AG10803 (cell line): ENCODE measurements around the gene SLC16A11.

Experiments used
- DNase-seq: peaks from one replicate; pipeline ENCODE4 v3.0.0; 2010; ENCODE audit warnings: low read depth
- H3K4me3 ChIP-seq: 2 replicates; pipeline ENCODE4 v1.5.1; 2011; ENCODE audit warnings: mild to moderate bottlenecking, low read length, control low read depth
- CTCF ChIP-seq: conservative IDR thresholded peaks from 2 replicates; pipeline ENCODE4 v1.5.1; 2011; ENCODE audit warnings: mild to moderate bottlenecking, low read length, control low read depth, inconsistent platforms

The SLC16A11 gene

GRCh38 chr17:7079581-7080455 is 35.9 kb upstream of the SLC16A11 start, which contains the start of gene CLEC10A:
CLEC10A (minus strand) TSS chr17:7080251; CDS start chr17:7078812, 1,439 bp downstream.
- no peak for TF ChIP-seq CTCF
- no peak for DNase-seq
- no peak within 1 kb of the TSS for H3K4me3 ChIP-seq

GRCh38 chr17:7078711-7079110 is 34.8 kb upstream of the SLC16A11 start:
- TF ChIP-seq CTCF: no peak
- no peak for DNase-seq
- H3K4me3 ChIP-seq: no peak overlapping the region

GRCh38 chr17:7077911-7078546 is 34.1 kb upstream of the SLC16A11 start:
- DNase-seq: no peak
- no peak overlapping the region for H3K4me3 ChIP-seq
- no peak for TF ChIP-seq CTCF

- TF ChIP-seq CTCF: no peak
- DNase-seq: no peak
- no peak overlapping the region for H3K4me3 ChIP-seq
Measured at GRCh38 chr17:7074931-7075330, 31.0 kb upstream of the SLC16A11 start.

GRCh38 chr17:7072406-7072805 is 28.5 kb upstream of the SLC16A11 start:
- H3K4me3 ChIP-seq: no peak overlapping the region
- DNase-seq: no peak
- TF ChIP-seq CTCF: no peak

- H3K4me3 ChIP-seq: no peak overlapping the region
- no peak for TF ChIP-seq CTCF
- DNase-seq: no peak
Measured at GRCh38 chr17:7070712-7071111, 26.8 kb upstream of the SLC16A11 start.

GRCh38 chr17:7068268-7068667 is 24.4 kb upstream of the SLC16A11 start:
- no peak for DNase-seq
- no peak overlapping the region for H3K4me3 ChIP-seq
- no peak for TF ChIP-seq CTCF
